H1 (cell line): Measurements from ENCODE around the gene LY6G5B. TPM values are rescaled to one million over a fixed set of nuclear protein-coding genes. Genes with fewer than 3 reads are reported as not detected.
"Not testable (repeated sequence)": the region's sequence is repeated elsewhere in the genome, so short reads cannot be mapped to it uniquely, and the experiment has no call there.

Experiments used
- CTCF ChIA-PET: fragments of 300-600 bp; sonication (Branson Sonifier 250); formaldehyde crosslinking; loops from one replicate; lab custom pipeline; 2021; ENCODE audit not compliant: partially characterized antibody; lab: Charles Lee
- POLR2A ChIA-PET: fragments of 300-600 bp; sonication (Branson Sonifier 250); formaldehyde crosslinking; loops from one replicate; lab custom pipeline; 2021; ENCODE audit warnings: inconsistent platforms; ENCODE audit not compliant: partially characterized antibody; lab: Charles Lee
- DNase-seq, 2 experiments: peaks; one replicate each; pipeline versions ENCODE4 v3.0.0 to v3.0.0-alpha.2; 2010 to 2022; ENCODE audit warnings: low spot score in 2 of 2, low read depth in 1 of 2, mixed read lengths in 1 of 2
- FAIRE-seq: peaks from 2 replicates; lab custom pipeline; 2011; peaks lifted over from hg19 to GRCh38; lab: Jason Lieb, UNC
- H2AFZ ChIP-seq: 2 replicates; pipeline ENCODE4 v1.8.1; 2012; ENCODE audit warnings: low read length, inconsistent platforms
- H2AK5ac ChIP-seq: 2 replicates; pipeline ENCODE4 v1.6.1; 2013; ENCODE audit warnings: low read depth, low read length
- H2BK120ac ChIP-seq: replicated peaks from 2 replicates; pipeline ENCODE3; 2013; ENCODE audit warnings: low read depth, low read length, inconsistent platforms
- H2BK12ac ChIP-seq: 2 replicates; pipeline ENCODE4 v1.6.1; 2013; ENCODE audit warnings: low read depth, low read length
- H2BK15ac ChIP-seq: 2 replicates; pipeline ENCODE4 v1.6.1; 2013; ENCODE audit warnings: low read length
- H2BK20ac ChIP-seq: 2 replicates; pipeline ENCODE4 v1.6.1; 2013; ENCODE audit warnings: low read length
- H2BK5ac ChIP-seq: 2 replicates; pipeline ENCODE4 v1.6.1; 2013; ENCODE audit warnings: low read depth, low read length
- H3K14ac ChIP-seq: 2 replicates; pipeline ENCODE4 v1.6.1; 2013; ENCODE audit warnings: inconsistent platforms; ENCODE audit not compliant: insufficient read length
- H3K18ac ChIP-seq: 2 replicates; pipeline ENCODE4 v1.6.1; 2013; ENCODE audit warnings: low read length; ENCODE audit errors: extremely low read depth
- H3K23ac ChIP-seq: 2 replicates; pipeline ENCODE4 v1.6.1; 2013; ENCODE audit warnings: inconsistent platforms; ENCODE audit not compliant: insufficient read length
- H3K23me2 ChIP-seq: 2 replicates; pipeline ENCODE4 v1.6.1; 2013; ENCODE audit warnings: low read depth, low read length
- H3K27ac ChIP-seq: 2 replicates; pipeline ENCODE4 v1.6.1; 2011; ENCODE audit warnings: low read depth, low read length, inconsistent platforms
- H3K27me3 ChIP-seq, 4 experiments: replicated peaks in 1 of 4; 1 replicate in 1 of 4; 2 replicates in 3 of 4; pipeline versions ENCODE4 v1.6.1 to v1.8.1; 2011 to 2013; ENCODE audit warnings: low read length in 3 of 4, mild to moderate bottlenecking in 3 of 4, inconsistent platforms in 2 of 4, mixed read lengths in 2 of 4, moderate library complexity in 1 of 4; ENCODE audit not compliant: control insufficient read depth in 3 of 4, insufficient read depth in 3 of 4; ENCODE audit errors: extremely low read depth in 1 of 4
- H3K36me3 ChIP-seq, 4 experiments: 2 replicates each; pipeline versions ENCODE4 v1.6.1 to v1.8.1; 2011 to 2013; ENCODE audit warnings: mild to moderate bottlenecking in 4 of 4, low read length in 3 of 4, moderate library complexity in 2 of 4, control low read depth in 1 of 4, inconsistent platforms in 1 of 4; ENCODE audit not compliant: insufficient read depth in 4 of 4, control insufficient read depth in 2 of 4
- H3K4ac ChIP-seq: replicated peaks from 2 replicates; pipeline ENCODE3; 2013; ENCODE audit warnings: low read length, low read depth, mixed read lengths, inconsistent platforms; ENCODE audit not compliant: insufficient read length
- H3K4me1 ChIP-seq, 4 experiments: replicated peaks in 1 of 4; 1 replicate in 1 of 4; 2 replicates in 3 of 4; pipeline versions ENCODE4 v1.6.1 to v1.8.1; 2011 to 2013; ENCODE audit warnings: low read length in 3 of 4, inconsistent platforms in 2 of 4, mixed read lengths in 1 of 4; ENCODE audit not compliant: insufficient read depth in 4 of 4, control insufficient read depth in 3 of 4
- H3K4me2 ChIP-seq, 2 experiments: 2 replicates each; pipeline versions ENCODE4 v1.6.1 to v1.8.1; 2011 to 2013; ENCODE audit warnings: low read depth in 2 of 2, low read length in 2 of 2, control low read depth in 1 of 2, inconsistent platforms in 1 of 2, mild to moderate bottlenecking in 1 of 2; ENCODE audit not compliant: insufficient read depth in 1 of 2
- H3K4me3 ChIP-seq, 4 experiments: fragments of 200-600, 300-600 bp in 1 of 4; sonication (generic), shearing (Covaris generic), sonication (Bioruptor Twin) in 1 of 4; 2 replicates each; pipeline versions ENCODE4 v1.5.1 to v1.8.1; 2011 to 2016; ENCODE audit warnings: low read length in 4 of 4, low read depth in 3 of 4, control low read depth in 2 of 4, inconsistent platforms in 2 of 4, mild to moderate bottlenecking in 2 of 4, mixed read lengths in 1 of 4, moderate library complexity in 1 of 4; ENCODE audit not compliant: insufficient read depth in 2 of 4; ENCODE audit errors: extremely low read depth in 1 of 4
- H3K56ac ChIP-seq: replicated peaks from 2 replicates; pipeline ENCODE3; 2013; ENCODE audit warnings: low read depth, mild to moderate bottlenecking, mixed read lengths, low read length, inconsistent platforms; ENCODE audit not compliant: insufficient read length
- H3K79me1 ChIP-seq: 2 replicates; pipeline ENCODE4 v1.6.1; 2013; ENCODE audit warnings: low read depth, low read length, control low read depth
- H3K79me2 ChIP-seq, 2 experiments: 2 replicates each; pipeline versions ENCODE4 v1.6.1 to v1.8.1; 2012 to 2013; ENCODE audit warnings: low read length in 2 of 2, mild to moderate bottlenecking in 2 of 2, inconsistent platforms in 1 of 2; ENCODE audit not compliant: insufficient read depth in 2 of 2, control insufficient read depth in 1 of 2
- H3K9ac ChIP-seq, 4 experiments: replicated peaks in 1 of 4; 1 replicate in 1 of 4; 2 replicates in 3 of 4; pipeline versions ENCODE4 v1.6.1 to v1.8.1; 2011 to 2013; ENCODE audit warnings: low read depth in 3 of 4, low read length in 3 of 4, control low read depth in 2 of 4, mild to moderate bottlenecking in 2 of 4, moderate library complexity in 2 of 4, inconsistent platforms in 1 of 4; ENCODE audit errors: extremely low read depth in 1 of 4
- H3K9me3 ChIP-seq, 2 experiments: 2 replicates each; pipeline versions ENCODE4 v1.6.1 to v1.8.1; 2012 to 2013; ENCODE audit warnings: mild to moderate bottlenecking in 2 of 2, moderate library complexity in 2 of 2, control low read depth in 1 of 2, inconsistent platforms in 1 of 2, low read depth in 1 of 2, low read length in 1 of 2, mixed read lengths in 1 of 2; ENCODE audit not compliant: insufficient read depth in 2 of 2
- H4K20me1 ChIP-seq, 2 experiments: replicated peaks in 1 of 2; 2 replicates each; pipeline versions ENCODE3 to v1.8.1; 2011 to 2013; ENCODE audit warnings: inconsistent platforms in 2 of 2, low read length in 2 of 2, mild to moderate bottlenecking in 1 of 2; ENCODE audit not compliant: insufficient read depth in 2 of 2, control insufficient read depth in 1 of 2
- H4K5ac ChIP-seq: 2 replicates; pipeline ENCODE4 v1.6.1; 2013; ENCODE audit warnings: low read length, low read depth, mixed read lengths, inconsistent platforms; ENCODE audit not compliant: insufficient read length
- H4K8ac ChIP-seq: 2 replicates; pipeline ENCODE4 v1.8.0; 2013; ENCODE audit warnings: mild to moderate bottlenecking, moderate library complexity, low read length, inconsistent platforms; ENCODE audit not compliant: insufficient read depth; ENCODE audit errors: extremely low read depth
- H4K91ac ChIP-seq: replicated peaks from 2 replicates; pipeline ENCODE3; 2013; ENCODE audit warnings: low read length, mixed read lengths, inconsistent platforms; ENCODE audit not compliant: insufficient read length
- WGBS, 2 experiments: shearing (Covaris generic) in 1 of 2; methylation state at CpG; one replicate each; pipeline versions ENCODE4 v1.1.6 to v1.1.7; 2013 to 2015; ENCODE audit warnings: low lambda C conversion rate in 2 of 2, mixed read lengths in 2 of 2, inconsistent platforms in 1 of 2, low coverage in 1 of 2, missing lambda C conversion rate in 1 of 2; ENCODE audit not compliant: insufficient replicate concordance in 2 of 2, insufficient coverage in 1 of 2, insufficient read length in 1 of 2; ENCODE audit errors: extremely low coverage in 1 of 2, missing lambda C conversion rate in 1 of 2; 5-methylcytosine and 5-hydroxymethylcytosine counted together
- polyA plus RNA-seq, 7 experiments: library from polyadenylated mRNA; depleted of rRNA in 3 of 7; stranded (reverse) in 5 of 7; unstranded in 2 of 7; fragments of >200 nt in 5 of 7; fragments of 200-250 nt in 2 of 7; gene quantifications; 1 replicate in 5 of 7; 2 replicates in 1 of 7; 4 replicates in 1 of 7; pipeline versions ENCODE4 v1.2.1 to v1.2.3, GENCODE V29; 2011 to 2013; ENCODE audit warnings: missing spikeins in 2 of 7, mixed read lengths in 2 of 7
- total RNA-seq: library from RNA; stranded (reverse); fragmentation: NEBNext Ultra II Directional; extraction: Animal tissue kit (Norgen Biotek cat#: 25700); gene quantifications from 2 replicates; pipeline ENCODE4 v1.2.1, GENCODE V29; 2021

Gene LY6G5B
- total and polyA plus RNA-seq, 2 of the 8 experiments (the other 6 are each of a cell fraction or from before 2014, with no cell fraction given), result 10.6 to 12.6 TPM

- H3K36me3 ChIP-seq, H3K14ac ChIP-seq, H2AK5ac ChIP-seq, H4K91ac ChIP-seq, H3K27me3 ChIP-seq, H3K27ac ChIP-seq, H3K18ac ChIP-seq, H2BK15ac ChIP-seq, H2AFZ ChIP-seq, H3K4ac ChIP-seq, H2BK20ac ChIP-seq, H3K79me2 ChIP-seq, H4K20me1 ChIP-seq, H4K8ac ChIP-seq, H3K4me2 ChIP-seq, H3K79me1 ChIP-seq, H3K4me1 ChIP-seq, H3K9ac ChIP-seq, DNase-seq, H3K4me3 ChIP-seq, FAIRE-seq, H3K23me2 ChIP-seq, H3K23ac ChIP-seq, H3K9me3 ChIP-seq, H2BK120ac ChIP-seq, H2BK12ac ChIP-seq, H4K5ac ChIP-seq, POLR2A ChIA-PET, H3K56ac ChIP-seq, H2BK5ac ChIP-seq: not testable (repeated sequence)
- WGBS, 2 experiments, result 96% methylated on average over 11 of the region's 11 CpGs; no CpG with 5 or more reads in 1 of the 2 experiments
- CTCF ChIA-PET, result interaction anchor here (1.0 to 1.4 kb wide), 3 partner anchors 9 to 15 kb away, joined by 3 read pairs; partner anchors contain the start of gene LY6G6C
Measured at GRCh38 chr6:31709157-31709556, 39.4 kb downstream of the LY6G5B start.
